Measurements from ENCODE around the gene TNK1.

GRCh38 chr17:7356756-7357155 is 24.1 kb upstream of the TNK1 start:
- TF ChIP-seq CTCF (IDR thresholded peaks at IDR 0.05) (no peak), POLR2AphosphoS5 (IDR thresholded peaks at IDR 0.05) (peak in 1 of 4 donors; percentile 25), POLR2A (IDR thresholded peaks at IDR 0.05) (no peak), EP300 (IDR thresholded peaks at IDR 0.05) (no peak)
